Activated T-cell treated with anti-CD3 and anti-CD28 coated beads, Interleukin-2, amount 50 U/mL, for 72 hours (primary cell): ENCODE measurements around the gene MYO5A. TPM values are rescaled to one million over a fixed set of nuclear protein-coding genes. Genes with fewer than 3 reads are reported as not detected.
A peak's percentile ranks its signal among the peaks of the same experiment; 100 is the strongest.
"Not testable (repeated sequence)": the region's sequence is repeated elsewhere in the genome, so short reads cannot be mapped to it uniquely, and the experiment has no call there.

Source experiments
- ATAC-seq, 2 donors: fragments of 150-1000 bp; cut with Tn5 transposase; replicated peaks in 1 of 2; 2 replicates each; pipeline ENCODE4 v1.10.0; 2021; ENCODE audit warnings: moderate library complexity in 2 of 2, mild to moderate bottlenecking in 1 of 2
- DNase-seq, 2 donors: peaks; one replicate each; pipeline ENCODE4 v3.0.0; 2021 to 2022; ENCODE audit warnings: mixed read lengths in 1 of 2
- H3K27ac Mint-ChIP-seq: one replicate; pipeline ENCODE4 v1.8.0; 2022; ENCODE audit warnings: mild to moderate bottlenecking, moderate library complexity, mixed read lengths
- H3K27me3 Mint-ChIP-seq: one replicate; pipeline ENCODE4 v1.8.0; 2022; ENCODE audit warnings: low read depth, mixed read lengths
- H3K36me3 Mint-ChIP-seq, 2 donors: one replicate each; pipeline ENCODE4 v1.8.0; 2022; ENCODE audit warnings: mixed read lengths in 2 of 2, mild to moderate bottlenecking in 1 of 2; ENCODE audit not compliant: insufficient read depth in 2 of 2
- H3K4me1 Mint-ChIP-seq: one replicate; pipeline ENCODE4 v1.8.0; 2022; ENCODE audit warnings: low read depth, mixed read lengths
- H3K4me3 Mint-ChIP-seq, 2 donors: one replicate each; pipeline ENCODE4 v1.8.0; 2022; ENCODE audit warnings: mild to moderate bottlenecking in 2 of 2, mixed read lengths in 2 of 2, moderate library complexity in 2 of 2
- H3K9me3 Mint-ChIP-seq, 2 donors: one replicate each; pipeline ENCODE4 v1.8.0; 2022; ENCODE audit warnings: mixed read lengths in 2 of 2
- total RNA-seq, 2 donors: library from RNA; stranded (reverse); gene quantifications; one replicate each; pipeline ENCODE4 v1.2.3, GENCODE V29; 2022

MYO5A gene
- total RNA-seq, 2 donors from 2014 or later = 29.6 to 37.2 TPM

DNA sequence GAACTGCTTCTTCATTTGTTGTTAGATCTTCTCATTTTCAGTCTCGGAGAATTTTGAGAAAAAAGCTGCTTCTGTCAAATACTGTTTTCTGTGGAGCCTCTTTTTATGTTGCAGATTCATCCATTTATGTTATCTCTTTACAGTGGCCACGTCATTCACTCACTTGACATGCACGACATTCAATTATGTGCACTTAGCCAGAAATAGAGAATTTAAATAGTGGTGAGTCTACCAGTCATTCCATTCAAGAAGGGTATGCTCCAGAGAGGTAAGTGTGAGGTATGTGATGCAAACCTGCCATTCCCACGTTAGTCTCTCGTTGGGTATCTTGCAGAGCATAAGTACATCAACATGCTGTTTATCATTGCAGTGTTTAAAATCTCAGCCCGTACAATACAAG is 30.3 kb upstream of the MYO5A start:
- H3K27me3 Mint-ChIP-seq = no peaks in the 10 kb centered on the region
- peak; percentile 41 to 54 for ATAC-seq
- peaks cover 0 to 2% of the 10 kb centered on the region in 2 donors for H3K9me3 Mint-ChIP-seq
- DNase-seq = peak; percentile 22 to 30
- H3K4me3 Mint-ChIP-seq = peak overlapping the region; percentile 75 to 93
- peak overlapping the region; percentile 100 for H3K27ac Mint-ChIP-seq
- H3K36me3 Mint-ChIP-seq = peaks cover 7 to 32% of the 10 kb centered on the region in 2 donors
- H3K4me1 Mint-ChIP-seq = peaks cover 82% of the 10 kb centered on the region

DNA sequence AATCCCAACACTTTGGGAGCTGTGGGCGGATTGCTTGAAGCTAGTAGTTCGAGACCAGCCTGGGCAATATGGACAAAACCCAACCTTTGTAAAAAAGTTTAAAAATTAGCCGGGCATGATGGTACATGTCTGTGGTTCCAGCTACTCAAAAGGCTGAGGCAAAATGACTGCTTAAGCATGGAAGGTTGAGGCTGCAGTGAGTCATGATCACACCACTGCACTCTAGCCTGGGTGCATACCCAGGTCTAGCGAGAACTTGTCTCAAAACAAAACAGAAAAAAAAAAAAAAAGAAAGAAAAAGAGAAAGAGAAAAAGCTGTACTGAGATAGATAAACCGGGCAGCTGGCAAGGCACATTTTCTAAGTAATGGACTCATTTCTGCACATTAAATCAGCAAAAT is 29.5 kb upstream of the MYO5A start:
- Mint-ChIP-seq H3K36me3 (peaks cover 7 to 34% of the 10 kb centered on the region in 2 donors), H3K9me3 (peaks cover 0 to 2% of the 10 kb centered on the region in 2 donors), H3K4me1 (peaks cover 76% of the 10 kb centered on the region), H3K27me3 (no peaks in the 10 kb centered on the region), H3K4me3 (peak overlapping the region; percentile 75 to 89), H3K27ac (peak overlapping the region; percentile 98)
- ATAC-seq (peak; percentile 80 to 81), DNase-seq (peak; percentile 68 to 83)

DNA sequence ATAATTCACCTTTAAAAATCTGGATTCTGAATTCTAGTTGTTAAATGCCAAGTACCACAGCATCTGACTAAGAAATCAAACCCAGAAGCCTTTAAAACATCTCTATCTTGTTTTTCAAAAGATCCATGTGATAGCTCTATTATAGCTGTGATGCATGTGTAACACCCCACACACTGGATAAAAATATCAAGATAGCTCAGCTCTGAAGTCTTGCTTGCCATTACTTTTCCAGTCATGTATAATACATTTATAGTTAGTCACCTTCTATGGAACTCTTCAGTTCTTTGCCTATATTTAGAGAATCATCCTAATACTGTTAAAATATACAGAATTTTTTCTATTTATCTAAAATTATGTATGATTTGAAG is 28.6 kb upstream of the MYO5A start:
- DNase-seq = no peak
- no peaks in the 10 kb centered on the region for H3K27me3 Mint-ChIP-seq
- ATAC-seq = no peak
- peaks cover 0 to 2% of the 10 kb centered on the region in 2 donors for H3K9me3 Mint-ChIP-seq
- no peak overlapping the region for H3K4me3 Mint-ChIP-seq
- peaks cover 5 to 33% of the 10 kb centered on the region in 2 donors for H3K36me3 Mint-ChIP-seq
- H3K4me1 Mint-ChIP-seq = peaks cover 67% of the 10 kb centered on the region
- peak overlapping the region; percentile 82 for H3K27ac Mint-ChIP-seq

DNA sequence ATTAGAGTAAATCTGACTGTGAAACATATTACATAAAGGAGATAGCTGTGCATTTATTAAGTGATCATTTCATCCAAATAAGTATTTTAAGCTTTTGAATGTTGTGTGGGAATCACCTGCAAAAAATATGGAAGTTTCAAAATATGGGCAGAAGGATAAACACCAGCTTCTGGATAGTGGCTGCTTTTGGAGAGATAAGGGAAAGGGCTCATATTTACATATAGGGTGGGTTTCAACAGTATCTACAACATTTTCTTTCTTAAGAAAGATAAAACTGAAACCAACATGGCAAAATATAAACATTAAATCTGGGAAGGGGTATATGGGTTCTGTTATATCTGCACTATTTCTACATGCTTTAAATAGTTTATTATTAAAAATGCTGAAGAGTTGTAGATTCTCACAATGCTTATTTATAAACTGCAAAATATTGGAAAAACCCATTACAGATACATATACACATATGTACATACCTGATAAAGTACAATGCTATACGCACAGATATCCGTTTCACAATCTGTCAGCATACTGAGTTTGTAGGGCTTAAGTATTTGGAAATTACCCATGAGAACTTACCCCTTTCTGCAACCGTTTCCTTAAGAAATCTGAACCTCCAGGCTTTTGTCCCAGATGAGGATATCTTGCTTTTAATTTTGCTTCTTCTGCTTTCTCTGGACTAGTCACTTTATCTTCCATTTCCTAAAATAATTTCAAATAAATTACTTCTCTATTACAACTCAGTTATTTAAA is 28.0 kb upstream of the MYO5A start:
- Mint-ChIP-seq H3K4me1 (peaks cover 63% of the 10 kb centered on the region), H3K9me3 (peaks cover 0 to 2% of the 10 kb centered on the region in 2 donors), H3K27me3 (no peaks in the 10 kb centered on the region)

DNA sequence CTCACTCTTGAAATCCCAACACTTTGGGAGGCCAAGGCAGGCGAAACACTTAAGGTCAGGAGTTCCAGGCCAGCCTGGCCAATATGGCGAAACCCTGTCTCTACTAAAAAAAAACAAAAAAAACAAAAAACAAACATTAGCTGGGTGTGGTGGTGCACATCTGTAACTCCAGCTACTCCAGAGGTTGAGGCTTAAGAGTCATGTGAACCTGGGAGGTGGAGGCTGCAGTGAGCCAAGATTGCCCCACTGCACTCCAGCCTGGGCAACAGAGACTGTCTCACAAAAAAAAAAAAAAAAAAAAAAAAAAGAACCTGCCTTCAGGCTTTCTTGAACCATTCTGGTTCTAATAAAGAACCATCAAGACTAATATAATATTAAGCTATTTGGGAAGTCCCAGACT is 23.6 kb upstream of the MYO5A start:
- no peak overlapping the region for H3K27ac Mint-ChIP-seq
- H3K27me3 Mint-ChIP-seq = no peaks in the 10 kb centered on the region
- no peak for ATAC-seq
- DNase-seq = no peak
- H3K9me3 Mint-ChIP-seq = no peaks in the 10 kb centered on the region
- H3K4me3 Mint-ChIP-seq = no peak overlapping the region
- H3K4me1 Mint-ChIP-seq = peaks cover 21% of the 10 kb centered on the region
- peaks cover 12 to 43% of the 10 kb centered on the region in 2 donors for H3K36me3 Mint-ChIP-seq

More for the DNA sequence above, 28.0 kb upstream of the MYO5A start:
- Mint-ChIP-seq H3K27ac (peak overlapping the region; percentile 82), H3K4me3 (peak overlapping the region in 1 of 2 donors; percentile 49), H3K36me3 (peaks cover 5 to 36% of the 10 kb centered on the region in 2 donors)
- DNase-seq = no peak
- ATAC-seq = no peak

DNA sequence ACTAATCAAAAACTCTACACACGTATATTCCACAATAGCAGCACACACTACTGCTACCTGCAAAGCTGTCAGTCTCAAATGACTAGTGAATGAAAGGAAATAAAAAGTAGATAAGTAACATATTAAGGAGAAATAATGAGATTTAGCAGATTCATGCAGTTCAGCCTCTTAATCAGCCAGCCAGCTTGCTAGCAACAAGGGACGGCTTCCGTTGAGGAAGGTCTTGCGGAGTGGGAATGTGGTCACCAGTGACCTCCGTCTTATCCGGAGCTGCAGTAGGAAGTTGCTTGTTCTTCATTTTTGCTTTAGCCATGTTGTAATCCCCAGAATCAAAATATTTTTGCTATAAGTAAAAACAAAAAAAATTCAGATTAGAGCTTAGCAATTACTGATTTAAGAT is 23.1 kb upstream of the MYO5A start:
- Mint-ChIP-seq H3K27me3 (no peaks in the 10 kb centered on the region), H3K4me1 (peaks cover 17% of the 10 kb centered on the region), H3K27ac (no peak overlapping the region), H3K9me3 (no peaks in the 10 kb centered on the region), H3K36me3 (peaks cover 12 to 48% of the 10 kb centered on the region in 2 donors), H3K4me3 (no peak overlapping the region)
- ATAC-seq (no peak), DNase-seq (no peak)

DNA sequence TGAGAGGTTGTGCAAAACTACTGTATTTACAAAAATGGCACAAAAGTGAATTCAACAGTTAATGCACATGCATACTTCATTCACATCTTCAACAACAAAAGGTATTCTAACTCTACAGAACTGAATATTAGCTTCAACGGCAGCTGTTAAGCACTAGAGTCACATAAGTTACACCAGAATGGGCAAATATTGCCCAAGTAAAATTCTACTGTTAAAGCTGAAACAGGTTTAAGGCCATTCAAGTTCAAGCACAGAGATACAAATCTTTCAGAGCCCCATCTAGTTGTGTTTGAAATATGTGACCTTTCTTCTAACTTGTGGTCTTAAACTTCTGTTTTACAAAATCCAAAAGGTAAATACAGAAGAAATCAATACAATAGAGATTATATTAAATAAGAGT is 22.5 kb upstream of the MYO5A start:
- not testable (repeated sequence) for H3K4me3 Mint-ChIP-seq, ATAC-seq, DNase-seq, H3K27me3 Mint-ChIP-seq, H3K27ac Mint-ChIP-seq, H3K9me3 Mint-ChIP-seq
- Mint-ChIP-seq H3K4me1 (peaks cover 11% of the 10 kb centered on the region), H3K36me3 (peaks cover 14 to 48% of the 10 kb centered on the region in 2 donors)

DNA sequence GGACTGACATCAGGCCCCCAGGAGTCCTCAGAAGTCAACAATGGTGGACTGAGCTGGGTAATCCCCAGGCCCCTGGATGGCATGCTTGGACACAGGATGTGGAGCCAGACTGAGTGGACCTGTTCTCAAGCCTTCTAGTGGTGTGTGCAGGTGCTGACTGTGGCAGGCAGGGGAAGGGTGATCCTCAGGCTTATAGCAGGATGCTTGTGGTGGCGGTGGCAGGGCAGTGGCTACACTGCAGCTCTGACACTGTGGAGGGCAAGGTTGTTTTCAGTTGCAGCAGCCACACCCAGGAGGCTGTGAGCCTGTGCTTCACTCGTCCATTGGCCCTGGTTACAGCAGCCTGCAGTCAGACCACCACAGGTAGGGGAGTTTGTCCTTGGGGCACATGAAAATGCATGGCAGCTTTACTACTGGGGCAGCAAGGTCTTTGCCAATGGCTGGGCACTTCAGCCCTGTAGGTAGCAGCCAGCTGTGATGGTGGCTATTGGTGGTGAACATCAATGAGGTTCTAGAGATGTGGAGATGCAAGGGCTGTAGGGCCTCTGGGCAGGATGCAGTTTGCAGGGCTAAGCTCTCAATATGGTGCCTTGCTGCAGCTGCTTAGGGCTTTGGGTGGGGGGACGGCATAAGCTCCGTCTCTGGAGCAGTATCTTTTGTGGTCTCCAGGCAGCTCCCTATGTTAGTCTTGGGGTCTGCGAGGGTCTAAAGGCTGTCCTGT is 17.5 kb upstream of the MYO5A start:
- no peak overlapping the region for H3K27ac Mint-ChIP-seq
- ATAC-seq = peak; percentile 36 to 44
- H3K4me1 Mint-ChIP-seq = no peaks in the 10 kb centered on the region
- no peaks in the 10 kb centered on the region for H3K27me3 Mint-ChIP-seq
- peaks cover 0 to 3% of the 10 kb centered on the region in 2 donors for H3K9me3 Mint-ChIP-seq
- peaks cover 9 to 37% of the 10 kb centered on the region in 2 donors for H3K36me3 Mint-ChIP-seq
- no peak for DNase-seq
- H3K4me3 Mint-ChIP-seq = no peak overlapping the region

DNA sequence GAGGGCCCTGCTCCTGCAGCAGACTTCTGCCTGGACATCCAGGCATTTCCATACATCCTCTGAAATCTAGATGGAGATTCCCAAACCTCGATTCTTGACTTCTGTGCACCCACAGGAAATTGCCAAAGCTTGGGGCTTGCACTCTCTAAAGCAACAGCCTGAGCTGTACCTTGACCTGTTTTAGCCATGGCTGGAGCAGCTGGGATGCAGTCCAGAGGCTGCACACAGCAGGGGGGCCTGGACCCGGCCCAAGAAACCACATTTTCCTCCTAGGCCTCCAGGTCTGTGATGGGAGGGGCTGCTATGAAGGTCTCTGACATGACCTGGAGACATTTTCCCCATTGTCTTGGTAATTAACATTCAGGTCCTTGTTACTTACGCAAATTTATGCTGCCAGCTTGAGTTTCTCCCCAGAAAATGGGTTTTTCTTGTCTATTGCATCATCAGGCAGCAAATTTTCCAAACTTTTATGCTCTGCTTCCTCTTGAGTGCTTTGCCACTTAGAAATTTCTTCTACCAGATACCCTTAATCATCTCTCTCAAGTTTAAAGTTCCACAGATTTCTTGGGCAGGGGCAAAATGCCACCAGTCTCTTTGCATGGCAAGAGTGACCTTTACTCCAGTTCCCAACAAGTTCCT is 11.8 kb upstream of the MYO5A start:
- Mint-ChIP-seq H3K27me3 (no peaks in the 10 kb centered on the region), H3K4me1 (peaks cover 8% of the 10 kb centered on the region), H3K36me3 (peaks cover 9 to 10% of the 10 kb centered on the region in 2 donors), H3K27ac (no peak overlapping the region), H3K9me3 (peaks cover 2 to 8% of the 10 kb centered on the region in 2 donors), H3K4me3 (no peak overlapping the region)
- no peak for DNase-seq
- no peak for ATAC-seq

DNA sequence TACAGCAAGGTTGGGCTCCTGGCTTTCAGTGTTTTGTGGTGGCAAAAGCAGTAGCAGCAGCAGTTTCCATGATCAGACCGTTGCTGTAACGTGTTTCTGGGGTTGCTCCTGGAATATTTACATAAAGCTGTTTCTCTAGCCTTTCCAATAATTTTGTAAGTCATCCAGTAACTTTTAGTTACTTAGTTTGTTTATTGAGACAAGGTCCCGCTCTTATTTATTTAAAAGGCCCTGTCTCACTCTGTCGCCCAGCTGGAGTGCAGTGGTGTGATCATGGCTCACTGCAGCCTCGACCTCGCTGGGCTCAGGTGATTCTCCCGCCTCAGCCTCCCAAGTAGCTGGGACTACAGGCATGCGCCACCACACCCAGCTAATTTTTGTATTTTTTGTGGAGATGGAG is 8.8 kb upstream of the MYO5A start:
- ATAC-seq (no peak), DNase-seq (no peak)
- Mint-ChIP-seq H3K9me3 (peaks cover 2 to 8% of the 10 kb centered on the region in 2 donors), H3K27me3 (peaks cover 13% of the 10 kb centered on the region), H3K27ac (no peak overlapping the region), H3K4me1 (peaks cover 19% of the 10 kb centered on the region), H3K4me3 (no peak overlapping the region), H3K36me3 (peaks cover 8 to 10% of the 10 kb centered on the region in 2 donors)

DNA sequence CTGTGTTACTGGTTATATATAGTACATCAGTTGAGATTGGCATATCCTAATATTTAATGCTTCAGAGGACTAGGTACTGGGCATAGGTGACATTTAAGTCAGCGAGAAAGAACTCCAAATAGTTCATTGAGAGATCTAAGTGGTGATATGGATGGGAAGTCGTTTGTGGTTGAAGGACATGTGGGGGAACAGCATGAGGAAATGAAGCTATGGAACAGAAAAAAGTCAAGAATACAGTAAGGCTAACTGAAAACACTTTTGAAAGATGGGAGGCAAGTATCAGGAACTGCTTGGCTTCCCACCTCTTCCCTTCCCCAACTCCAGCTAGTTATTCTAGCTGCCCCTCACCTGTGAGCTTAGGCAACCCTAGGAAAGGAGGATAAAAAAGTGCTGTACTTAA is 3.7 kb upstream of the MYO5A start:
- DNase-seq (no peak), ATAC-seq (no peak)
- Mint-ChIP-seq H3K36me3 (peaks cover 0 to 2% of the 10 kb centered on the region in 2 donors), H3K4me3 (no peak overlapping the region), H3K9me3 (no peaks in the 10 kb centered on the region), H3K27ac (no peak overlapping the region), H3K27me3 (peaks cover 24% of the 10 kb centered on the region), H3K4me1 (peaks cover 33% of the 10 kb centered on the region)

DNA sequence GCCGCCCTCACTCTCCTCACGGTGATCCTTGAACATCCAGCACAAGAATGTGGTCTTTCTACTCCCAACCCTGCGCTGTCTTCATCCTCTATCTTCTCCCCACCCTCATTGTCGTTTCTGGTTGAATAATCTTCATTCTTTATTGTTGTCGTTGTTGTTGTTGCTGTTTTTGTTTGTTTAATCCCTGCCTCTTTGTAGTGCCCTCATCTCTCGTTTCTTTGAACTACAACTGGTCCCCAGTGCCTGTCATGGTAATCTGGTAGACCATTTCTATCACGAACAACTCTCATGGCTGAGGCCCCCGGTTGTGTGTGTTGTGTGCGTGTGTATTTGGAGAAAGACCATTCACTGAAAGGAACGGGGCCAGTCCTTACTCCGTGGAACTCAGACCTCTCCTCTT is 1.3 kb upstream of the MYO5A start:
- peaks cover 29% of the 10 kb centered on the region for H3K4me1 Mint-ChIP-seq
- peaks cover 24% of the 10 kb centered on the region for H3K27me3 Mint-ChIP-seq
- peak overlapping the region; percentile 58 for H3K27ac Mint-ChIP-seq
- no peaks in the 10 kb centered on the region for H3K36me3 Mint-ChIP-seq
- DNase-seq (no peak), ATAC-seq (no peak)
- H3K4me3 Mint-ChIP-seq = peak overlapping the region; percentile 80 to 82
- no peaks in the 10 kb centered on the region for H3K9me3 Mint-ChIP-seq

DNA sequence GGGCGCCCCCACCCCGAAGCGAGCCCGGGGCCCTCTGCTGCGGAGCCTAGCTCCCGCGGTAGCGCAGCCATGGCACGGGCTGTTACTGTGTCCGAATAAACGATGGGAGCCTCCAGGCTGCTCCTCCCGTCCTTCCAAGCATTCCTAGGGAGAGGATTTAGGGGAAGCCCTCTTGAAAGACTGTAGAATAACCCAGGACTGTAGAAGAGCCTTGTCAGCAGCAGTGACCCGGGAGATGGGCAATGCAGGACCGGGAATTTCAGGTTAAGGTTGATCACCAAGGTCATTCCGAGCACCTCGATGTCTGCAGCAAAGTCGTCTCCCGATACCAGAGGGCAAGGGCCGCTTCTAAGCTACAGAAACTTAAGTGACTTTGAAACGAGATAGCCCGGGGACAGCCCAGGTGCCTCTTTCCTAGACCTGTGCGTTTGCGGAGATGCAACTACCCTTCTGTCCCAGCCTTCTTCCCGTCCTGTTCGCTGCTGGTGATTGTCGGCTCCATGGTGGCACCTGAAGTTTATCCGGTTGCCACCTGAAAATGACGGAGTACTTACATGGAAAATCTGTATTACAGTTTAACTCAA is 753 bp upstream of the MYO5A start:
- ATAC-seq (no peak), DNase-seq (peak; percentile 15 to 30)
- no peaks in the 10 kb centered on the region for H3K36me3 Mint-ChIP-seq
- no peaks in the 10 kb centered on the region for H3K9me3 Mint-ChIP-seq
- H3K27me3 Mint-ChIP-seq = peaks cover 20% of the 10 kb centered on the region
- H3K27ac Mint-ChIP-seq = peak overlapping the region; percentile 58
- H3K4me1 Mint-ChIP-seq = peaks cover 25% of the 10 kb centered on the region
- H3K4me3 Mint-ChIP-seq = peak overlapping the region; percentile 80 to 82
